A673 (cell line): ENCODE measurements around the gene AGRN. TPM values are rescaled to one million over a fixed set of nuclear protein-coding genes. Genes with fewer than 3 reads are reported as not detected.
A peak's percentile ranks its signal among the peaks of the same experiment; 100 is the strongest.

Experiments
- BruUV-seq: library from RNA; stranded (reverse); fragments of 400-500 nt; replicated peaks from 2 replicates; lab custom pipeline; 2021; lab: Mats Ljungman, UMichigan
- CTCF ChIA-PET: fragments of 300-600 bp; sonication (Branson Sonifier 250); formaldehyde crosslinking; loops from one replicate; lab custom pipeline; 2022; ENCODE audit warnings: antibody characterized with exemption; lab: Charles Lee
- POLR2A ChIA-PET: fragments of 300-600 bp; sonication (Branson Sonifier 250); formaldehyde crosslinking; loops from one replicate; lab custom pipeline; 2022; ENCODE audit warnings: antibody characterized with exemption; ENCODE audit not compliant: low non-redundant PET; lab: Charles Lee
- DNase-seq: peaks from one replicate; pipeline ENCODE4 v3.0.0-alpha.2; 2015; ENCODE audit warnings: low spot score
- H3K27ac ChIP-seq: fragments of 200-600 bp; sonication (generic); 2 replicates; pipeline ENCODE4 v1.5.1; 2016; ENCODE audit warnings: mixed run types, low read depth, mild to moderate bottlenecking, mixed read lengths, antibody characterized with exemption, low read length; ENCODE audit not compliant: poor library complexity, severe bottlenecking
- H3K27me3 ChIP-seq: fragments of 200-600 bp; sonication (generic); replicated peaks from 2 replicates; pipeline ENCODE4 v1.6.1; 2017; ENCODE audit warnings: mixed run types, low read depth, mild to moderate bottlenecking, mixed read lengths, antibody characterized with exemption, low read length; ENCODE audit not compliant: insufficient read depth, poor library complexity
- H3K36me3 ChIP-seq: fragments of 200-600 bp; sonication (generic); 2 replicates; pipeline ENCODE4 v1.6.1; 2016; ENCODE audit warnings: mixed run types, mild to moderate bottlenecking, mixed read lengths, antibody characterized with exemption, low read length; ENCODE audit not compliant: insufficient read depth, poor library complexity, severe bottlenecking
- H3K4me1 ChIP-seq: fragments of 200-600 bp; sonication (generic); 2 replicates; pipeline ENCODE4 v1.6.1; 2017; ENCODE audit warnings: mixed run types, mild to moderate bottlenecking, mixed read lengths, antibody characterized with exemption, low read length; ENCODE audit not compliant: insufficient read depth, poor library complexity, severe bottlenecking
- H3K4me3 ChIP-seq: fragments of 200-600 bp; sonication (generic); 2 replicates; pipeline ENCODE4 v1.5.1; 2016; ENCODE audit warnings: low read depth, mixed run types, mild to moderate bottlenecking, mixed read lengths, low read length; ENCODE audit not compliant: poor library complexity, severe bottlenecking
- H3K9me3 ChIP-seq: fragments of 200-600 bp; sonication (generic); 2 replicates; pipeline ENCODE4 v1.6.1; 2016; ENCODE audit warnings: mixed run types, low read depth, mild to moderate bottlenecking, mixed read lengths, antibody characterized with exemption, low read length; ENCODE audit not compliant: poor library complexity, severe bottlenecking
- EZH2 ChIP-seq: fragments of 200-600 bp; sonication (generic); IDR thresholded peaks from 2 replicates; pipeline ENCODE4 v1.6.1; 2017; ENCODE audit warnings: borderline replicate concordance, low read depth, mild to moderate bottlenecking, mixed read lengths, antibody characterized with exemption, low read length; ENCODE audit not compliant: poor library complexity, severe bottlenecking
- intact Hi-C: fragments of 100-400 bp; cut with micrococcal nuclease; formaldehyde crosslinking; loops from one replicate; pipeline ENCODE4 v1.10.0; 2022; ENCODE audit not compliant: unreplicated experiment
- total RNA-seq: library from RNA; stranded (reverse); gene quantifications from 2 replicates; pipeline ENCODE4 v1.2.3, GENCODE V29; 2021
- TF ChIP-seq, protein P1 (sequence below): fragments of 300-800, 200-600 bp; sonication (generic); conservative IDR thresholded peaks from 2 replicates; pipeline ENCODE4 v1.5.1; 2017; ENCODE audit warnings: low read depth, mild to moderate bottlenecking, antibody characterized with exemption, low read length, moderate library complexity, mixed read lengths

The AGRN gene
- total RNA-seq, 1 experiment from 2014 or later = 151 TPM

DNA sequence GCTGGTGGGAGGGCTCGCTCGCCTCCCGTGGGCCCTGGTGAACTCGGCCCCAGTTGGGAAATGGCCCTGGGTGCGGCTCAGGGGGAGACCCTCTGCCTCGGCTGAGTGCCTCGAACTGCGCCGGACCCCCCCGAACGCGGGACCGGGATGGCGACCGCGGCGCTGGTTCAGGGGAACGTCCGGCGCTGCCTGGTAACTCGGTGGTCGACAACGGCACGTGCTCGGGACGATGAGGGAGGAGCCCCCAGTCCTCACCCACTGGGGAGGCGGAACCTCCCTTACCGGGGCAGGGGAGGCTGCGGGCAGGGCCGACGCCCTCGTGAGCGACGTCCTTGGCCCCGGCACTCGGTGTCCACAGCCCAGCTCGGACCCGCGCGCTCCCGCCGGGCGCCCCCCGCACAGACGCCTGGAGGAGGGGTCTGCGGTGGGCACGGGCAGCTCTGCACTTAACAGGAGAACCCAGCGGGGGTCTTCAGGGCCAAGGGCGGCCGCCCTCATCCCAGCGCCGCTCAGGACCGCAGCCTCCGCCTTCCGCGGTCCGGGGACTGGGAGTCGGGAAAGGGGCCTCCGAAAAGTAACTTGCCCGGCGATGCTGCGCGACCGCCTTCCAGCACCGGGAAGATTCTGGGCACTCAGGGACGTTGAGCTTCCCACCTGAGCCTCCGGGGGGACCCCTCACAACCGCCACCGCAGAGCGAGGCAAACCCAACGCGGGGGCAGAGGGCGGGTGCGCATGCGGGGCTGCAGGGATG, 21.8 kb upstream of the AGRN start:
- CTCF ChIA-PET = no interaction called here
- peak overlapping the region; percentile 70 for H3K4me3 ChIP-seq

DNA sequence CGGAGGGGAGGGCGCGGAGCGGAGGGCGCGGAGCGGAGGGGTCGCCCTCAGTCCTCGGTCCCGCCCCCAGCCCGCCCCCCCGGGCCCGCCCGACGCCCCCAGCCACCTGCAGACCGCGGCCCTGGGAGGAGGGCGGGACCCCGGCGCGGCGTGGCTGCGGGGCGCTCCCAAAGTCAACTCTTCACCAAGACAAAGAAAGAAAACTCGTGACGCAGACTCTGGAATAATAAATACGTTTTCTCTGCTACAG, 21.2 kb upstream of the AGRN start:
- CTCF ChIA-PET = no interaction called here
- Histone ChIP-seq H3K4me1 (peaks cover 12% of the 10 kb centered on the region), H3K4me3 (peak overlapping the region; percentile 70), H3K27me3 (no peaks in the 10 kb centered on the region), H3K27ac (peak overlapping the region; percentile 42), H3K9me3 (no peaks in the 10 kb centered on the region), H3K36me3 (no peaks in the 10 kb centered on the region)
- DNase-seq = peak; percentile 60
- POLR2A ChIA-PET = no interaction called here
- no TSS peak for BruUV-seq
- TF ChIP-seq, protein P1, sequence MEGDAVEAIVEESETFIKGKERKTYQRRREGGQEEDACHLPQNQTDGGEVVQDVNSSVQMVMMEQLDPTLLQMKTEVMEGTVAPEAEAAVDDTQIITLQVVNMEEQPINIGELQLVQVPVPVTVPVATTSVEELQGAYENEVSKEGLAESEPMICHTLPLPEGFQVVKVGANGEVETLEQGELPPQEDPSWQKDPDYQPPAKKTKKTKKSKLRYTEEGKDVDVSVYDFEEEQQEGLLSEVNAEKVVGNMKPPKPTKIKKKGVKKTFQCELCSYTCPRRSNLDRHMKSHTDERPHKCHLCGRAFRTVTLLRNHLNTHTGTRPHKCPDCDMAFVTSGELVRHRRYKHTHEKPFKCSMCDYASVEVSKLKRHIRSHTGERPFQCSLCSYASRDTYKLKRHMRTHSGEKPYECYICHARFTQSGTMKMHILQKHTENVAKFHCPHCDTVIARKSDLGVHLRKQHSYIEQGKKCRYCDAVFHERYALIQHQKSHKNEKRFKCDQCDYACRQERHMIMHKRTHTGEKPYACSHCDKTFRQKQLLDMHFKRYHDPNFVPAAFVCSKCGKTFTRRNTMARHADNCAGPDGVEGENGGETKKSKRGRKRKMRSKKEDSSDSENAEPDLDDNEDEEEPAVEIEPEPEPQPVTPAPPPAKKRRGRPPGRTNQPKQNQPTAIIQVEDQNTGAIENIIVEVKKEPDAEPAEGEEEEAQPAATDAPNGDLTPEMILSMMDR = no peak
- no peak for TF ChIP-seq EZH2
- intact Hi-C loops = no loop called here

More for the DNA sequence above, 21.8 kb upstream of the AGRN start:
- peaks cover 12% of the 10 kb centered on the region for H3K4me1 ChIP-seq
- POLR2A ChIA-PET = no interaction called here
- no peak overlapping the region for H3K27ac ChIP-seq
- no peaks in the 10 kb centered on the region for H3K27me3 ChIP-seq
- H3K9me3 ChIP-seq = no peaks in the 10 kb centered on the region
- no TSS peak for BruUV-seq
- no peaks in the 10 kb centered on the region for H3K36me3 ChIP-seq
- intact Hi-C loops = no loop called here
- no peak for TF ChIP-seq EZH2
- TF ChIP-seq, protein P1 = no peak
- peak; percentile 67 for DNase-seq

DNA sequence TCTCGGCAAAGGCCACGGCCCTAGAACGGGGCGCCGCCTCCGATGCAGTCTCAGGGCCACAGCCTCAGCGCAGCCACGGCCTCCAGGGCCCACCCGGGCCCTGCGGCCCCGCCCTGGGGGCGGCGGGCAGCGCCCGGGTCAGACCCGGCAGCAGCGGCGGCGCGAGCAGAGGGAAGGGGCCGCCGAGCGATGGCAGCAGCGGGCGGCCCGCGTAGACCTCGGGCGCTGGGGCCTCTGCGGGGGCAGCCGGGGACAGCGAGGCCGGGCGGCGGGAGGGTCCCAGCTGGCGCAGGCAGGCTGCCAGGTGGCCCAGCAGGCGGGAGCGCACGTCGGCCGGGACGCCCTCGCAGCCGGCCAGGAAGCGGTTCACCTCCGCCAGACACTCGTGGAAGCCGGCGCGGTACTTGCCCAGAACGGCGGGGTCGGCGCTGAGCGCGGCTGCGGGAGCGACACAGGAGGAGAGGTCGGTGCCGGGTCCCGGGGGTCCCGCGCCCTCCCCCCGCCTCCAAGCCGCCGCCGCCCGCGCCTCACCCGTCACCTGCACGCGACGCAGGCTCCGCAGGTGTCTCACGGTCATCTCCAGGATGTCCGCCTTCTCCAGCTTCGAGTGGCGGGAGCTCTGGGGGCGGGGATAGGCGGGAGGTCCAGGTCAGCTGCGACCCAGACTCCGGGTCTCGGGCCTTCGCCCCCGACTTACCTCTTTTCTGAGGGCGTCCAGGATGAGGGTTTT, 20.8 kb upstream of the AGRN start:
- TF ChIP-seq, protein P1 = no peak
- TF ChIP-seq EZH2 = no peak
- DNase-seq = no peak
- Histone ChIP-seq H3K27ac (peak overlapping the region; percentile 98), H3K9me3 (no peaks in the 10 kb centered on the region), H3K27me3 (no peaks in the 10 kb centered on the region), H3K4me1 (peaks cover 12% of the 10 kb centered on the region), H3K36me3 (no peaks in the 10 kb centered on the region), H3K4me3 (peak overlapping the region; percentile 70)
- TSS peak; percentile 75 for BruUV-seq
- ChIA-PET CTCF (interaction anchor here (0.8 kb wide), 1 partner anchor 57 kb away, joined by 5 read pairs; no protein-coding TSS in a partner anchor), POLR2A (interaction anchor here (0.6 kb wide), 1 partner anchor 57 kb away, joined by 6 read pairs; no protein-coding TSS in a partner anchor)
- intact Hi-C loops = no loop called here
